Hematopoietic multipotent progenitor cell treated with erythropoietin and hydrocortisone succinate and interleukin-3 and kit ligand, for 6 days (in vitro differentiated cells): ENCODE data around the gene FGB.
"Not testable (repeated sequence)": the region's sequence is repeated elsewhere in the genome, so short reads cannot be mapped to it uniquely, and the experiment has no call there.

Source experiments
- DNase-seq: peaks from one replicate; pipeline ENCODE4 v3.0.0-alpha.2; 2015

Gene FGB

DNA sequence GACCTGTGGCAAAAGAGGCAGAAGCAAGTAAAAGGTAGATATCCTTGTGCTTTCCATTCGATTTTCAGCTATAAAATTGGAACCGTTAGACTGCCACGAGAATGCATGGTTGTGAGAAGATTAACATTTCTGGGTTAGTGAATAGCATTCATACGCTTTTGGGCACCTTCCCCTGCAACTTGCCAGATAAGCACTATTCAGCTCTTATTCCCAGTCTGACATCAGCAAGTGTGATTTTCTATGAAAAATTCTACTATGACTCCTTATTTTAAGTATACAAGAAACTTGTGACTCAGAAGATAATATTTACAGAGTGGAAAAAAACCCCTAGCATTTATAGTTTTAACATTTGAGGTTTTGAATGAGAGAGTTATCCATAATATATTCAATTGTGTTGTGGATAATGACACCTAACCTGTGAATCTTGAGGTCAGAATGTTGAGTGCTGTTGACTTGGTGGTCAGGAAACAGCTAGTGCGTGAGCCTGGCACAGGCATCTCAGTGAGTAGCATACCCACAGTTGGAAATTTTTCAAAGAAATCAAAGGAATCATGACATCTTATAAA is 3.9 kb downstream of the FGB start:
- no peak for DNase-seq

DNA sequence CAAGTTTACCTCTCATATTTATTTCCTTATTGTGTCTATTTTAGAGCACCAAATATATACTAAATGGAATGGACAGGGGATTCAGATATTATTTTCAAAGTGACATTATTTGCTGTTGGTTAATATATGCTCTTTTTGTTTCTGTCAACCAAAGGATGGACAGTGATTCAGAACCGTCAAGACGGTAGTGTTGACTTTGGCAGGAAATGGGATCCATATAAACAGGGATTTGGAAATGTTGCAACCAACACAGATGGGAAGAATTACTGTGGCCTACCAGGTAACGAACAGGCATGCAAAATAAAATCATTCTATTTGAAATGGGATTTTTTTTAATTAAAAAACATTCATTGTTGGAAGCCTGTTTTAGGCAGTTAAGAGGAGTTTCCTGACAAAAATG is 6.2 kb downstream of the FGB start:
- DNase-seq: no peak

GRCh38 chr4:154569584-154569983 is 6.8 kb downstream of the FGB start:
- no peak for DNase-seq

DNA sequence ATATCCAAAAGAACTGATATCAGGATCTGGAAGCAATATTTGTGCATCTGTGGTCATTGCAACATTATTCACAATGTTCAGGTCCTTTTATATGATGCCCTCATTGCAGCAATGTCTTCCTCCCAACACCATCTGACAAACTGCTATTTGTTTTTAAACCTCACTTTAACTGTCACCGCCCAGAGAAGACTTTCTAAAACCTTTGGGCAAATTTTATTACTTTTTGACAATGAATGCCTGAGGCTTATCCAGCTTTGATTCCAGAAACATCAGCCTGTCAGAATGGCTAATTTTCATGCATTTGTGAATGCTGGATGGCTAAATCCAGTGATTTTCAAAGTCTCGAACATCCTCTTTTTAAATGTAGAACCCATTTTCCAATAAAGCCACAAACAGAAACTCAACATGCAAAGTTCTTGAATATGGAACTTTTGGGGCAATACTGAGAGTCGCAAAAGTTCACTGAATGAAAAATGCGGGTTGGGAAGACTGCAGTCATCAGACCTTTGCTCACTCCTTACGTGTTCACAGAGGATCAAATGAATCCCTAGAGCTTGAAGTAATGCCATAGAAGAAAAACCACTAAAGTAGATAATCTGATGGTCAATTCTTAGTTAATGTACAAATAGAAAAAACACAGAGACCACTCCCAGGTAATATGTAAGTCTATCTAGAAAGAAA is 10.5 kb downstream of the FGB start:
- DNase-seq: no peak

DNA sequence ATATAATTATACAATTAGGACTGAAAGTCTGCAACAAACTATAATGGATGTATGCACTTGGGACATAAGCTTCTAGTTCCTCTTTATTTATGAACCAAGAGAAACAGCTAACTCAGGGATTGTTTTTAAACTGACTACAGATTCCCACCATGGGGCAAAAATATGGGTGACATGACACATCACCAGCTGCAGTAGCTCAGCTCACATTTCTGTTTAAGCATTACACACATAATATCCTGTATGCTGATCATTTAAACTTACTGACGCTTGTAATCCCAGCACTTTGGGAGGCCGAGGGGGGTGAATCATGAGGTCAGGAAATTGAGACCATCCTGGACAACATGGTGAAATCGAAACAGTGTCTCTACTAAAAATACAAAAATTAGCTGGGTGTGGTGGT is 11.5 kb downstream of the FGB start:
- DNase-seq: no peak

DNA sequence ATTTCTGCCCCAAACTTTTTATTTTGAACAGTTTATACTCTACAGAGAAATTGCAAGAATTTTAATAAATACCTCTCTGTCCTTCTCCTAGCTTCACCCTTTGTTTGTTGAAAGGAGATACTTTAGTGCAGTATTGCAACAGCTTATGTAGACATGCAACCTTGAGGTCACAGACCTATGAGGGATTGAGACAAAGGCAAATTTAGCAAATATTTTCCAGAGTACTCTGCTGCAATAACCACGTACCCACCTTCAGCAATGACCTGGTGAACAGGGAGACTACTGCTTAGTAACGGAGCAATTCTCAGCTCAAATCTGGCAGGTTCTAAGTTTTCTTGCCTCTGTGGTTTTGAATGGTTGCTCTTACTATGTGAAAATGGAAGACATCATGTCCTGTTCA is 14.5 kb downstream of the FGB start:
- DNase-seq: no peak

- DNase-seq: no peak
Observed at GRCh38 chr4:154578919-154579318, 16.1 kb downstream of the FGB start.

DNA sequence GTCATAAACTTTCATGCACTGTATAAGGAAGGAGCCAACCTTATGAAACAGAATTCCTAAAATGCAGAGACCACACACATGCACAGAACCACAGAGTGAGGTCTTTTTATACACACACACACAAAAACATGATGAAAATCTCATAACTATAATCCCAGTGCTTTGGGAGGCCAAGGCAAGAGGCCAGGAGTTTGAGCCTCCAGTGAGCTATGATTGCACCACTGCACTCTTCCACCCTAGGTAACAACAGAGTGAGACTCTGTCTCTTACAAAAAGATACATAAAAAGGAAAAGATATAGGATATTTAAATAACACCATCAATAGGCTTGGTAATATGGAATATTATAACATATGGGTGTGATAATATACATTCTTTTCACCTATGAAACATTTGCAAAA is 17.1 kb downstream of the FGB start:
- DNase-seq: no peak

DNA sequence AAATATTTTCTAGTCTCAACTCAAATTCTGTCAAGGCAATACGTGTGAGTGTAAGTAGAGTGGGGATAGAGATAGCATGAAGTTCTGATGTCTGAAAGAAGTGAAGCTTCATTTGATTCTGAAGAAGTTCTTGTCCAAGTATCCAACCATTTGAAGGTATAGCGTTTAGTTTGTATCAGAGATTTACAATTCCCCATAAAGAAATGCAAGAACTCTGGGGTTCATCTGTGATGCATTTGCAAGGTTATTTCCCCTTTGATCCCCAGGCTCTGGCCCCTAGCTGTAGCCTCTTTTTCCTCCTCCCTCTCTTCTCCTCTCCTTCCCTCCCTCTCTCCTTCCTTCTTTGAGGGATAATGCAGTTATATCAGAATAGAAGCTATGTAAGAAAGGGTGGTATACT is 19.9 kb downstream of the FGB start:
- DNase-seq: no peak

DNA sequence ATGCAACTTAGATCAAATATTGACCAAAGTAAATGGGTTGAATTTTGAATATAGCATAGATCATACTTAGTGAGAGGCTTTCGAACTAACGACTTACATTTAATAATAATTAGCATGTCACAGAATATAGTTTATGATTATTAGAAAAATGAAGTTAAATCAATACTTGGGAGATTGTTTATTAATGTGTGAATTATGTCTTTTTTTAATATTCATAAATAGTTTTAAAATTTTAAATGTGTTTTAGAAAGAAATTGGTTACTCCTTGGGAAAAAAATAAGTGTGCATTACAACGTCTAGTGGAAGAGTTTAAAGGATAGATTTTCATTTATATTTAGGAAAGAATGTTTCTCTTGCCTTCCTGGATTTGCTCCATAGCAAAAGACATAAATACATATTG is 20.4 kb downstream of the FGB start:
- no peak for DNase-seq

- no peak for DNase-seq
Observed at GRCh38 chr4:154583677-154584076, 20.9 kb downstream of the FGB start.

DNA sequence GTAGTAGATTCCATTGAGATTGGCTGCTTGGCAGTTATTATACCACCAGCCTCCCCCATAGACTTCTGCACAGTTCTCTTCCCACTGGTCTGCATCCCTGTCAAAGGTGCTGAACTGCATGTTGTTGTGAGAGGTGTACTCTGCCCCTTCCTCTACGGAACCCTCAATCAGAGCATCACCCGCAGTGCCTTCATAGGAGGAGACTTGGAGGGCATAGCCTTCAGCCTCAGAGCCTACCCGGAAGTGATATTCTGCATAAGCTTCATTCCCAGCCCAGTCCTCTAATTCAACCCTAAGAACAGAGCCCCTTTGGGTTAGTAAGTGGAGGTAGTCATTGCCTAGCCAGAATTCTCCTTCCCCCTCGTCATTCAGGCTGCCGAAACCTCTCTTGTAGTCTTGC is 21.4 kb downstream of the FGB start:
- no peak for DNase-seq

- DNase-seq: no peak
Observed at GRCh38 chr4:154585369-154586018, 22.7 kb downstream of the FGB start.

DNA sequence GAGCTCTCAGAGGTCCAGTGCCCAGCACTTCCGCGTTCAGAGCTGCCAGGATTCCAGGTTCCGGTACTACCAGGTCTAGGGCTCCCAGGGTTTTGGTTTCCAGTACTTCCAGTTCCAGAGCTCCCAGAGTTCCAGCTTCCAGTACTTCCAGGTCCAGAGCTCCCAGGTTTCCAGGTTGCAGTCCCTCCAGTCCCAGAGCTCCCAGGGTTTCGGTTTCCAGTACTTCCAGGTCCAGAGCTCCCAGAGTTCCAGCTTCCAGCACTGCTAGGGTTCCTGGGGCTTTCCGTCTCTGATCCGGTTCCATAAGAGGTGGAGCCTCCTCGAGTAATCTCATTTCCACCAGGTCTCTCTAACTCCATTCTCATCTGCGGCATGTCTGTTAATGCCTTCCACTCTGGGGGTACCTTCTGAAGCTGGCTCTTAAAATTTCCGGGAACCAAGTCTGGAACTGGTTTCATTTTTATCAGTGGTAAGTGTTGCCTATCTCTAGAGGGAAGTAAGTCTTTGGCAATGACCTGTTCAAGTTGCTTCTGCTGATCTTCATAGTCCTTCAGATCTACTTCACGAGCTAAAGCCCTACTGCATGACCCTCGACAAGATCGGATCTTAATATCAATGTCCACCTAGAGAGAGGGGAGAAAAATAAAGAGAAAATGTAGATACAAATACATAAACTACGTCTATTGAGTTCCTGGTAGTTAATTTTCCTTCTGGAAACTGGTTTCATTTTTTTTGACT is 23.7 kb downstream of the FGB start:
- DNase-seq: no peak

- no peak for DNase-seq
Observed at GRCh38 chr4:154588198-154588597, 25.4 kb downstream of the FGB start.

- DNase-seq: no peak
Observed at GRCh38 chr4:154589296-154590197, 26.7 kb downstream of the FGB start.

GRCh38 chr4:154590329-154591006 is 27.7 kb downstream of the FGB start, which contains the start of gene FGA:
TSS of gene FGA (minus strand) at chr4:154590742. CDS start at chr4:154590687, 55 bp downstream.
- DNase-seq: no peak

DNA sequence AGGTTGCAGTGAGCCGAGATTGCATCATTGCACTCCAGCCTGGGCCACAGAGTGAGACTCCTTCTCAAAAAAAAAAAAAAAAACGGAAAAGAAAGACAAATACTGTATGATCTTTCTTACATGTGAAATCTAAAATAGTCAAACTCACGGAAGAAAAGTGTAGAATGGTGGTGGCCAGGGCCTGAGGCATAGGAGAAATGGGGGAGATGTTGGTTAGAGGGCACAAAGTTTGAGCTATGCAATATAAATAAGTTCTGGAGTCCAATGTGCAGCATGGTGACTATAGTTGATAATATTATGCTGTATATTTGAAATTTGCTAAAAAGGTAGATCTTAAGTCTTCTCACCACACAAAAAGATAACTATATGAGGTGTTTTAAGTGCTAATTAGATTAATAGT is 29.1 kb downstream of the FGB start:
- DNase-seq: no peak

- DNase-seq: no peak
Observed at GRCh38 chr4:154593868-154594267, 31.1 kb downstream of the FGB start.

DNA sequence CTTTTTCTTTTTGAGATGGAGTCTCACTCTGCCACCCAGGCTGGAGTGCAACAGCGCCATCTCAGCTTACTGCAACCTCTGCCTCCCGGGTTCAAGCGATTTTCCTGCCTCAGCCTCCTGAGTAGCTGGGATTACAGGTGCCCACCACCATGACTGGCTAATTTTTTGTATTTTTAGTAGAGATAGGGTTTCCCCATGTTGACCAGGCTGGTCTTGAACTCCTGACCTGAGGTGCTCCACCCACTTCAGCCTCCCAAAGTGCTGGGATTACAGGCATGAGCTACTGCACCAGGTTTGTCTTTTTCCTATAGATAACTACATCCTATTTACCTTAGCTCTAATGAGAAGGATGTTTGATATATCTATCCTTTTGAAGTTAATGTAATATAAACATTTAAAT is 31.5 kb downstream of the FGB start:
- not testable (repeated sequence) for DNase-seq

- DNase-seq: no peak
Observed at GRCh38 chr4:154595807-154596206, 33.0 kb downstream of the FGB start.

DNA sequence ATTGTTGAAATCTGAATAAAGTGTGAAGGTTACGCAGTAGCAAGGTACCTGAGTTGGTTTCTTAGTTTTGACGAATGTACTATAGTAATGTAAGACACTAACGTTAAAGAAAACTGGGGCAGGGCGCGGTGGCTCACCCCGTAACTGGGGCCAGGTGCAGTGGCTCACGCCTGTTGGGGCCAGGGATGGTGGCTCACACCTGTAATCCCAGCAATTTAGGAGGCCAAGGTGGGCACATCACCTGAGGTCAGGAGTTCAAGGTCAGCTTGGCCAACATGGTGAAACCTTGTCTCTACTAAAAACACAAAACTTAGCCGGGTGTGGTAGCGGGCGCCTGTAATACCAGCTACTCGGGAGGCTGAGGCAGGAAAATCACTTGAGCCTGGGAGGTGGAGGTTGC is 34.5 kb downstream of the FGB start:
- not testable (repeated sequence) for DNase-seq
